HG03066 (cell line): Measurements from ENCODE around the gene SEC14L2.

ENCODE experiments used
- ATAC-seq: cut with Tn5 transposase; IDR thresholded peaks from one replicate; pipeline ENCODE4 v1.9.1; 2021; ENCODE audit warnings: low read depth; ENCODE audit not compliant: unreplicated experiment

Gene SEC14L2

DNA sequence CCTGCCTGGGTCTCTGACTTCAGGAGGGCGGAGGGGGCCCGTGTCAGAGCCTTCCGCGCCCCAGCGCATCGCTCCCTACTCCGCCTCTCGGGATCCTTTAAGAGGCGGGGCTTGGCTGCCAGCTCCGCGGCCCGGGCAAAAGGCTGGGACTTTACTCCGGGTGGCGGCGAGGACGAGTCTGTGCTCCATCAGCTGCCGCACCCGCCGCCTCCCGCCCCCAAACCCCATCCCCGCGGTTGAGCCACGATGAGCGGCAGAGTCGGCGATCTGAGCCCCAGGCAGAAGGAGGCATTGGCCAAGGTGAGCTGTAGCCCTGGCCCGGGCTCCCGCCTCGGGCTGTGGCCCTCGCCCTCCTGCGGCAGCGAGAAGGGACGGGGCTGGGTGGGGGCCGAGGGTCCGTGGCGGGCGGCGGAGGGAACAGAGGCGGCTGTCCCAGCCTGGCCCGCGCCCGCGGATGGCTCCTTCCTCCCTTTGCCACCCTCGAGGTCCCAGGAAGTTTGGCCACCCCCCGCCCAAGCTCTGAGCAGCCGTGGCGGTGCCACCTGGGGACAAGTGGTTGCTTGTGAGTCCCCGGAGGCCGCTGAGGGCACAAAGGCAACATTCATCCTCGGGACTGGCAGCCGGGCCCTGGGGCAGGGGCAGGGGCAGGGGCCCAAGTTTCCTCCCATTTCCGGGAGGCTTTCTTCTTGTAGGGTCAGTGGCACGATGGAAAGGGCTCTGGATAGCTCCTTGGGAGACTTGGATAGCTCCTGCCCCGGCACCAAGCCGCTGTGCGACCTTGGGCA is at the start of gene SEC14L2:
Gene SEC14L2, plus strand, starts transcription at position 148 of the 785 bp plus-strand sequence. Its CDS starts 99 bp downstream, at position 247.
- ATAC-seq = no peak

DNA sequence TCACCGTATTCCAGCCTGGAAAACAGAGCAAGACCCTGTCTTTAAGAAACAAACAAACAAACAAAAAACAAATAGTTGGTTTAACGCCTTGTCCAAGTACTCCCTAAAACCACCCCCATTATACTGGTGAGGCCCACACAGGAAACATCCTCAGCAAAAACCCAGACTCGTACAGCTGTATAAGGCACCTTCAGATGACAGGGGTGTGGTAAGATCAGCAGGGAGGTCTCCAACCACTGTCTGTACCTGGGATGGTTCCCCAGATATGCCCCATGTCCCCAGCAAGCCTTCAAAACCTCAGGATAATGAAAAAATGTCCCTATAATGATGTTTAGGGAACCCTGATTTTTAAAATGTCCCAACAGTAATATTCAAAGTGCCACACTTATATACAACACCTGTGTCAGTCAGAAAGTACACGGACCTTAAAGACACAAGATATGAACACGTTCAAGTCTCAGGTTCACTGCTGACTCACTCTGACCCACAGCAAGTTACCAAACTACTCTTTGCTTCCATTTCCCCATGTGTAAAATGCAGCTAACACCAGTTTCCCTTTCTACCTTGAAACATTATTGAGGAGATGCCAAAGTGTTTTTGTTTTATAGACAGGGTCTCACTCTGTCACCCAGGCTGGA is 49.4 kb upstream of the SEC14L2 start:
- no peak for ATAC-seq

DNA sequence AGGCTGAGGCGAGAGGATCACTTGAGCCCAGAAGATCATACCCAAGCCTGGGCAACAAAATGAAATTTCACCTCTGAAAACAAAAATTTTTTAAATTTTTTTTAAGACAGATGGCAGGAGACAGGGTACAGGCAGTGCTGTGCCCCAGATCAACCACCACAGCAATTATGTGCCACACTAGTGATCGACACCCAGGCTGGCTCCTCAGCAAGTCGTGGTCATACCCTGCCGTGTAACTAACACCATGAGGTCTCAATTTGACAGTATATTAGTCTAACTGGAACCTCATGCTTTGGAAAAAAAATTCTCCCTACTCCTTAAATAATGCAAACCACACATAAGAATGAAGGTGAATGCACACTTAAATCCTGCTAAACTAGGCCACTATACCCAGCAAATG is 48.4 kb upstream of the SEC14L2 start:
- ATAC-seq = no peak

DNA sequence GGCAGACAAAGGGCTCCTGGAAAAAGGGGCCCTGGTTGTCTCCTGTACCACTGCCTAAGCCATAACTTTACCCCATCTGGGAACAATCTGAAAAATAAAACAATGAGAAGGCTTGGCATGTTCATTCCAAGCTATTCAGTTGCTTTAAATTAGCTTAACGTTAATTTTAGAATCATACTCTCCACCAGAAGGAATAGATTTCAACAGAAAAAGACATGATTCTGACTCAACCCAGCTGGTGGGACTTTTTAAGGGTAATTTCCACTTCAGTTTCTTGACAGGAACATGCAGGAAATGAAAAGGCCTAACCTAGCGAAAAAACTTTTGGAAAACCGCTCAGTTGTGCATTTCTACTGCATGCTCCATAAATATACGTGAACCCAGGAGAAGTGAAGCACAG is 48.0 kb upstream of the SEC14L2 start:
- ATAC-seq = no peak

GRCh38 chr22:30351226-30351625 is 45.6 kb upstream of the SEC14L2 start:
- no peak for ATAC-seq

- ATAC-seq = no peak
Observed at GRCh38 chr22:30354644-30355043, 42.2 kb upstream of the SEC14L2 start.

GRCh38 chr22:30356449-30357235 is 40.2 kb upstream of the SEC14L2 start, which contains the start of the genes CCDC157 and SF3A1:
Gene CCDC157, plus strand, starts transcription at chr22:30357007. Its CDS starts 8,994 bp downstream, at chr22:30366001.
Gene SF3A1, minus strand, starts transcription at chr22:30356894. Its CDS starts 102 bp downstream, at chr22:30356792.
- peak; percentile 91 for ATAC-seq

DNA sequence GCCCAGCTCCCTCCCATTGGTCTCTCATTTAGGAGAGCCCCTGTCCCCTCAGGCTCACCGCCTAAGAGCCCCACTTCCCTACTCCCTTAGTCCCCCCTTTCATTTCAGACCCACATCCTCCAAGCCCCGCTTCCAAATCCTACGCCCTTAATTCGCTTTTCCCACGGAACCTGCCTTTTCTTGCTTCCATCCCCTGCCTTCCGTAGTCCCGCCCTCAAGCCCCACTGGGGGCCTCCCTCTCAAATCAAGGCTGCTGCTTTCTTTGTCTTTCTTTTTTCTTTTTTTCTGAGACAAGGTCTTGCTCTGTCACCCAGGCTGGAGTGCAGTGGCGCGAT is 39.6 kb upstream of the SEC14L2 start:
- ATAC-seq = no peak

GRCh38 chr22:30357650-30358215 is 39.1 kb upstream of the SEC14L2 start:
- no peak for ATAC-seq

DNA sequence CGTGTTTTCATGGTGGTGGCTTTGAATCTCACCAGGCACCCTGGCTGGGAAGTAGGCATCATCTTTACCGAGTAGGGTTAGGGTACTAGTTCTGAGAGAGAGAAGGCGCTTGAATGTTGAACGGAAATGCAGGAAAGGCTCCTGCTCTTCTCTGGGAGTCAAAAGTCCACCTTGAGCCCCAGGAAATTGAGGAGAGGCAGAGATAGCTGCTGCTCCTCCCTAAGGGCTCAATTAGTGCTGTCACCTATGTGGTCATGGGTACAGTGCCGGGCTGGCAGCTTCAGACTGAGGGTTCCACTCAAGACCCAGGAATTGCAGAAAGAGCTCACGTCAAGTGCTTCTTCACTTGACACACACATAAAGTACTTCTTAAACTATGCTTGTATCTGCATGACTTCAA is 38.3 kb upstream of the SEC14L2 start:
- ATAC-seq = no peak

DNA sequence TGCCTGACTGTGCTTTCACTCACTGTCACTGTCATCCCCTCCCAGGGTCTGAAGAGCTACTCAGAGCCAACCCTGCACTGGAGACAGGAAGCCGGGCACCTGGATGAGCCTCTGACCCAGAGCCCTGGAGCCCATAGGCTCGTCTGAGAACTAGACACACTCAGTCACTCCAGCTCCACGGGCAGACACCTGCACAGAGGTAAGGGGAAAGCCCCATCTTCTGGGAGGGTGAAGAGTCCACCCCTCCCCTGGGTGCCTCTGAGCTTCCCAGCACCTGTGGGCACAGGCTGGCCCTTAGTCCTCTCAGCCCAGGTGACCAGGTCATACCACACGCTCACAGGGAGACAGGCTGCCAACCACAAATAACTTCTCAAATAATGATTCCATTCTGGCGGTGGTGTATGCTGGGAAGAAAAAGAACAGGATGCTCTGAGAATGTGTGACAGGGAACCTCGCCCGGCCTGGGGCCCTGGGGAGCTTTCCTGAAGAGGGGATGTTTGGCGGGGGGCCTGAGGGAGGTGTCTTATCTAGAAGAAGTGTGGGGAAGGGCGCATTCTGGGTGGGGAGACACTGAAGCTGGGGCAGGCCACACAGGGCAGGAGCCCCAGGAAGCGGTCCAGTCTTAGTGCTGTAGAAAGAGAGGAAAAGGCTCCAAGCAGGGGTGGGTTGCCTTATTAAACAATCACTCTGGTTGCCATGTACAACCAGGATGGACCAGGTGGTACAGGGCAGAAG is 34.7 kb upstream of the SEC14L2 start:
- ATAC-seq = no peak

- no peak for ATAC-seq
Observed at GRCh38 chr22:30362651-30363281, 34.1 kb upstream of the SEC14L2 start.

DNA sequence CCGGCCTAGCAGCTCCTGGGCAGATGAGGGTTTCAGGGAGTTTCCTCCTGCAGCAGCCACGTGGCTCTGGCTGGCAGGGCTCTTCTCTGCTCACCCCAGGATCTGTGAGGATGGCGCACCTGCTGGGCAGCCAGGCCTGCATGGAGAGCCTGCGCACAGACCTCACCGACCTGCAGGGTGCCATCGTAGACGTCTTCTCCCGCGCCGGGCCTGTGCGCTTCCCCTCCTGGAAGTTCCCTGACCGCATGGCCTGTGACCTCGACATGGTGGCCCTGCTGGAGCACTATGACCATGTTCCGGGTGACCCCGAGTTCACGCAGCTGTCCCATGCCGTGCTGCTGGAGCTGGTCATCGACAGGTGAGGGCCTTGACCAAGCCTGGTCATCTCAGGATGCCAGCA is 30.9 kb upstream of the SEC14L2 start:
- ATAC-seq = no peak

DNA sequence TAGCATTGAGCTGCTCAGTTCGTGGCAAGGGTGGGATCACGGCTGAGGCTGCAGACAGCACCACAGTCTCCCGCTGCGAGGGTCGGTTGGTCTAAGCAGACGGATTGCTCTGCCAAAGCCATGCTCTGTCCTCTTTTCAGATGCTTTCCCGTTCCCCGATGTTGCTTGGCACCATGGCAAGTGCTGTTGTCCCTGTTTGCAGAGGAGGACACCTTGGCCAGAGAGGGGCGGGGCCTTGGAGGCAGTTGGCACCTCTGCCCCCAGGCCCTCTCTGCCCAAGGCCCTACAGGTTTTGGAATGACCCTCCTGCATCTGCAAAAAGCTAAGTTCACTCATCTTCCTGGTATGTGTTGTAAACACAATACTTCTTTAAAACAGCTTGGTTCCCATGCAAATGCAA is 28.4 kb upstream of the SEC14L2 start:
- no peak for ATAC-seq

- ATAC-seq = no peak
Observed at GRCh38 chr22:30370641-30371230, 26.1 kb upstream of the SEC14L2 start.

DNA sequence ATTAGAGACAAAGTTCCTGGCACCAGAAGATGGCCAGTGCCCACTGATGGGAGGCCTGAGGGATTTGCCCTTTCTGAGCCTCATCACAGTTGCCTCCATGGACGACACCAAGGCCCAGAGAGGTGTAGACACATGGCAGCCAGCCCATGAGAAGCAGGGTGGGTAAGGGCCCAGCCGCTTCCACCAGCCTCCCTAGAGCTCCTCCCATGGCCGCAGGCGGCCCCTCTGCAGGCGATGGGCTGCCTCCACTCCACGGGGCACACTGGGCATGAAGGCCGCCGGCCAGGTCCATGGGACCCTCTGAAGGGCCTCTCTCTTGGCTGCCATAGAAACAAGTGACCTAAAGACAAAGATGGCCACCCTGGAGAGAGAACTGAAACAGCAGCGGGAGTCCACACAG is 25.5 kb upstream of the SEC14L2 start:
- ATAC-seq = no peak

DNA sequence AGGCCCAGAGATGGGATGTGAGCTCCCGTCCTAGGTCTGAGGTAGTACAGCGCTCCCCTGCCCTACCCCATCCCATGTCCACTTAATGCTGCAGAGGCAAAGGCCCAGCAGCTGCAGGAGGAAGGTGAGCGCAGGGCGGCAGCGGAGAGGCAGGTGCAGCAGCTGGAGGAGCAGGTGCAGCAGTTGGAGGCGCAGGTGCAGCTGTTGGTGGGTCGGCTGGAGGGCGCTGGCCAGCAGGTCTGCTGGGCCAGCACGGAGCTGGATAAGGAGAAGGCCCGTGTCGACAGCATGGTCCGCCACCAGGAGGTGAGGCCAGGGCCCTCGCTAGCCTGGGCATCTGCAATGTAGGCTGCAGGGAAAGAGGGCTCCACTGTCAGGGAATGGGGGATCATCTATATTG is 24.8 kb upstream of the SEC14L2 start:
- ATAC-seq = no peak

DNA sequence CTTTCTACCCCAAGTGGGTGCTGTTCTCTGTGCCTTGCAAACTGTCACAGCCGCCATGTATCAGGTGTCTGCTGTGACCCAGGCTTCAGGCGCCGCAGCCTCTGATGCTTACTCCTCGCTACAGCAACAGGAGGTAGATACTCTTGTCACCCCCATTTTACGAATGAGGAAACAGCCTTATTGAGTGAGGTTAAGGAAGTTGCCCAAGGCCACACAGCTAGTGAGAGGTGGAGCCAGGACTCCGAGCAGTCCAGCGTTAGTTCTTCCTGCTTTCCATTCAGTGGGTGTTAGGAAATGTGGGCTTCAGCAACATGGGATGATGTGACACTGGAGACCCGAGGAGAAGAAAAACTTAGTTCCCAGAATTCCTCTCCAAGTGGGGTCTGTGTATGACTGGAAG is 23.9 kb upstream of the SEC14L2 start:
- ATAC-seq = no peak
